Activated CD8-positive, alpha-beta T cell treated with anti-CD3 and anti-CD28 coated beads for 36 hours (primary cell): Measurements from ENCODE around the gene PXYLP1. TPM values are rescaled to one million over a fixed set of nuclear protein-coding genes. Genes with fewer than 3 reads are reported as not detected.

Experiments used
- ATAC-seq: fragments of 200-7000 bp; cut with Tn5 transposase; one replicate; pipeline ENCODE4 v1.10.0; 2021; ENCODE audit warnings: mild to moderate bottlenecking, moderate library complexity
- CTCF ChIA-PET: fragments of 350-600 bp; sonication (Branson Sonifier 250); formaldehyde crosslinking; loops from one replicate; lab custom pipeline; 2021; ENCODE audit warnings: antibody characterized with exemption; lab: Charles Lee
- POLR2A ChIA-PET: fragments of 350-600 bp; sonication (Branson Sonifier 250); formaldehyde crosslinking; loops from one replicate; lab custom pipeline; 2021; ENCODE audit warnings: antibody characterized with exemption; lab: Charles Lee
- DNase-seq: peaks from one replicate; pipeline ENCODE4 v3.0.0-alpha.2; 2020
- H3K27ac Mint-ChIP-seq: one replicate; pipeline ENCODE4 v1.8.0; 2021; ENCODE audit warnings: mild to moderate bottlenecking, mixed read lengths
- H3K27me3 Mint-ChIP-seq: one replicate; pipeline ENCODE4 v1.8.0; 2021; ENCODE audit warnings: mixed read lengths
- H3K36me3 Mint-ChIP-seq: one replicate; pipeline ENCODE4 v1.8.0; 2021; ENCODE audit warnings: low read depth, mixed read lengths
- H3K4me1 Mint-ChIP-seq: one replicate; pipeline ENCODE4 v1.8.0; 2021; ENCODE audit warnings: low read depth, mixed read lengths
- H3K4me3 Mint-ChIP-seq: one replicate; pipeline ENCODE4 v1.8.0; 2021; ENCODE audit warnings: mild to moderate bottlenecking, moderate library complexity, mixed read lengths
- H3K9me3 Mint-ChIP-seq: one replicate; pipeline ENCODE4 v1.8.0; 2021; ENCODE audit warnings: mixed read lengths
- intact Hi-C: fragments of 100-400 bp; cut with micrococcal nuclease; formaldehyde crosslinking; loops from one replicate; pipeline ENCODE4 v1.10.0; 2022
- total RNA-seq, 2 experiments: library from RNA; stranded (reverse); gene quantifications; one replicate each; pipeline ENCODE4 v1.2.3, GENCODE V29; 2021
- TF ChIP-seq, protein P1 (sequence below): fragments of 200-600 bp; IDR thresholded peaks from one replicate; pipeline ENCODE4 v1.8.0; 2022; ENCODE audit warnings: antibody characterized with exemption, mild to moderate bottlenecking

The PXYLP1 gene
- total RNA-seq, 2 experiments from 2014 or later: 14.9 to 17.2 TPM

DNA sequence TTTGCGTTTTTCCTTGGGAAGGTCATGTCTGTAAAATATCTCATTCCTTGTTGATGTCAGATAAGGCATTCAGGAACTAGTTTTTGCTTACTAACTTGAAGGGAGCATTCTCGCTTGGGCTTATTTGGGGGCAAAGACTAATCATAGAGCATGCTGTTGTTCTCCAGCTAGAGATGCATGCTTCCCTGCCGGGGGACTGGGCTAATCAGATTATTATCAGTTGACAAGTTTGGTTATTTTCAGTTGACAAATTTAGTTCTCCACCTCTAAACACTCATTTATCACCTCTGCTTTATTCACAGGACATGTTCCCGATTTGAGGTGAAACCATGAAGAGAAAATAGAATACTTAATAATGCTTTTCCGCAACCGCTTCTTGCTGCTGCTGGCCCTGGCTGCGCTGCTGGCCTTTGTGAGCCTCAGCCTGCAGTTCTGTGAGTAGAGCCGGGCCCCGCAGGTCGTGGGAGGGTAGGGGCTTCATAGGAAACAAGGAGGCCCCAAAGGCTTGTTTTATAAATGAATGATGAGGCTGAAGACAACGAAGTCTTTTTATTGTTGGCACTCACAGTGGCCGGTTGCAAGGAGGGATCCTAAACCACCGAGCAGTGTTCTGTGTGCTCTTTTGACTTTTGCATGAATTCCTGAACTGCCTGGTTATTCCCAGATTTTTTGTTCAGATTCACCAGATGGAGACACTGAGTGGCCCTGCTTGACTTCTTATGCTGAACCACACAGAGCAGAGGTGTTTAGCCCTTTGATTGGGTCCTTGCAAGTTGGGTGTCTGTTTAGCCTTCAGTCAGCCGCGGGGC lies 28.4 kb downstream of the PXYLP1 start:
- ChIA-PET CTCF (interaction anchor here (14.5 kb wide), 1 partner anchor 28 kb away, joined by 143 read pairs; the partner anchor contains the start of gene PXYLP1), POLR2A (interaction anchor here (1.1 to 1.3 kb wide), 2 partner anchors 17 to 24 kb away, joined by 3 to 4 read pairs; no protein-coding TSS in a partner anchor)
- no peaks in the 10 kb centered on the region for H3K9me3 Mint-ChIP-seq
- intact Hi-C loops: no loop called here
- peaks cover 62% of the 10 kb centered on the region for H3K4me1 Mint-ChIP-seq
- DNase-seq (no peak), ATAC-seq (no peak)
- no peak overlapping the region for H3K4me3 Mint-ChIP-seq
- H3K27ac Mint-ChIP-seq: no peak overlapping the region
- TF ChIP-seq, protein P1, sequence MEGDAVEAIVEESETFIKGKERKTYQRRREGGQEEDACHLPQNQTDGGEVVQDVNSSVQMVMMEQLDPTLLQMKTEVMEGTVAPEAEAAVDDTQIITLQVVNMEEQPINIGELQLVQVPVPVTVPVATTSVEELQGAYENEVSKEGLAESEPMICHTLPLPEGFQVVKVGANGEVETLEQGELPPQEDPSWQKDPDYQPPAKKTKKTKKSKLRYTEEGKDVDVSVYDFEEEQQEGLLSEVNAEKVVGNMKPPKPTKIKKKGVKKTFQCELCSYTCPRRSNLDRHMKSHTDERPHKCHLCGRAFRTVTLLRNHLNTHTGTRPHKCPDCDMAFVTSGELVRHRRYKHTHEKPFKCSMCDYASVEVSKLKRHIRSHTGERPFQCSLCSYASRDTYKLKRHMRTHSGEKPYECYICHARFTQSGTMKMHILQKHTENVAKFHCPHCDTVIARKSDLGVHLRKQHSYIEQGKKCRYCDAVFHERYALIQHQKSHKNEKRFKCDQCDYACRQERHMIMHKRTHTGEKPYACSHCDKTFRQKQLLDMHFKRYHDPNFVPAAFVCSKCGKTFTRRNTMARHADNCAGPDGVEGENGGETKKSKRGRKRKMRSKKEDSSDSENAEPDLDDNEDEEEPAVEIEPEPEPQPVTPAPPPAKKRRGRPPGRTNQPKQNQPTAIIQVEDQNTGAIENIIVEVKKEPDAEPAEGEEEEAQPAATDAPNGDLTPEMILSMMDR: no peak
- H3K36me3 Mint-ChIP-seq: peaks cover 15% of the 10 kb centered on the region
- no peaks in the 10 kb centered on the region for H3K27me3 Mint-ChIP-seq

DNA sequence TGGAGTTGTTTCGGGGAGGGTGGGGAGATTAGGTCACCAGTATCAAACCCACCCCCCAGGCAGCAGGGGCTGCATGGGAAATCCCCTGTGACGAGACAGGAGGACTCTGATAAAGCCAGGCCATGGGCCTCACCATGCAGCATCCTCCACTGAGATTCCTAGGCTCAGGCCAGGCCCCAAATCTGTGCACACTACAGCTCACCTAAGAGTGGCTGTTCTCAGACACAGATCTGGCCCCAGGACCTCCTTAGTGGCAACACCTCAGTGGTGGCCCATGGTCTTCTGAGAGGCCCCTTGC lies 29.0 kb downstream of the PXYLP1 start:
- Mint-ChIP-seq H3K27ac (peak overlapping the region; percentile 68), H3K36me3 (peaks cover 15% of the 10 kb centered on the region), H3K9me3 (no peaks in the 10 kb centered on the region), H3K27me3 (no peaks in the 10 kb centered on the region), H3K4me1 (peaks cover 63% of the 10 kb centered on the region), H3K4me3 (no peak overlapping the region)
- POLR2A ChIA-PET: interaction anchor here (1.1 to 1.3 kb wide), 2 partner anchors 18 to 24 kb away, joined by 3 to 4 read pairs; no protein-coding TSS in a partner anchor
- ATAC-seq: no peak
- CTCF ChIA-PET: interaction anchor here (14.5 kb wide), 1 partner anchor 28 kb away, joined by 143 read pairs; the partner anchor contains the start of gene PXYLP1
- no peak for DNase-seq
- TF ChIP-seq, protein P1: no peak
- intact Hi-C loops: no loop called here

DNA sequence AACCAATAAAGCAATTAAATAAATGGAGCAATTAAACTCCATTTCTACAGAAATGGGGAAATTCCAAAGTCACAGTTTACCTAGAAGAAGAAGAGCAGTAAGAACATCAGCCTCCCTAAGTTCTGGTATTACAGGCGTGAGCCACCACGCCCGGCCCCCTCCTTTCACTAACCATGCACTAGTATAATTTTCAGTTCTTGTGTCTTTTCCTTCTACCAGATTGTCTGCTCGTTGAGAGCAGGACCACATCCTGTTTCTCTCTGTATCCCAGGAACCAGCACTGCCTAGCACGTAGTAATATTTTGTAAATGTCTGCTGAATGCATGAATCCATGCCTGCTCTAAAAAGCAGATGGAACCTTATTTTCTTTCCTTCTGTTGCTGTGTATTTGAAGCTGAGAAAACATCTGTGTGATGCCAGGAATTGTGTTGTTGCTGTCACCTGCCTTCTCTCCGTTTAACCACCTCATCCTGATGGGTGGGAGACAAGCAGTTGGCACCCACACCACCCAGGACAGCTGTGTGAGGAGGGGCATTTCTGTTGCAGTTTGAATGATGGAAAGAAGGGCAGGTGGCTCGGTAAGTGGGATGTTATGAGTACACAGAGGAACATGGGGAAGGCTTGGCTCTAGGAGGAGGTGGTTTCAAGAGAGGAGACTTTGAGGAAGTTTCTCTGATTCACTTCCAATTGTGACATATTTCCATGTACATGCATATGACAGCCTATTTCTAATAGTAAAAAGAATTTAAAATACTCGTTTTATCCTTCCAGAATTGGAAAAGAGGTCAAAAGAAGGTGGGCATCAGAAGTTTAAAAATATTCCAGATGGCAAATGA lies 30.1 kb downstream of the PXYLP1 start:
- DNase-seq (peak; percentile 63), ATAC-seq (peak; percentile 59)

DNA sequence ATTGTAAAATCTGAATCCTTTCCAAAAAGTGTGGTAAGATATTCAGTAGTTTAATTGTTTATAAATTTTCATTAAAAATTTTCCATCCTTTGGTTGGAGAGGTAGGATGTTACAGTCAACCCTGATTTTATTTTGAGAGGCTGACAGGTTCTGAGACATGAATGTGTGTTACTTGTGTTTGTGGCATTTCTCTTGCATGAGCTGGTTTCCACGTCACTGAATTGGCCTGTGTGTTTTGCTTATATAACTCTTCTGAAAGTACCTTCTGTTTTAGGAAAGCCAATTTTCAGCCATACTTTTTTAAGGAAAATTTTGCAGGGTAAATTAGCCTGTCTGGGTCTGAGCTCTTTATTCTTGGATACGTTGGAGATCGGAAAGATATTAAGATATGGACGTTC lies 30.7 kb downstream of the PXYLP1 start:
- TF ChIP-seq, protein P1: no peak
- Mint-ChIP-seq H3K27me3 (no peaks in the 10 kb centered on the region), H3K4me1 (peaks cover 55% of the 10 kb centered on the region), H3K36me3 (peaks cover 15% of the 10 kb centered on the region), H3K4me3 (no peak overlapping the region), H3K27ac (peak overlapping the region; percentile 3), H3K9me3 (no peaks in the 10 kb centered on the region)
- no peak for DNase-seq
- intact Hi-C loops: no loop called here
- POLR2A ChIA-PET: interaction anchor here (1.7 kb wide), 1 partner anchor 22 kb away, joined by 4 read pairs; no protein-coding TSS in a partner anchor
- CTCF ChIA-PET: interaction anchor here (1.5 kb wide), 1 partner anchor 31 kb away, joined by 8 read pairs; the partner anchor contains the start of gene PXYLP1
- ATAC-seq: no peak

More for the DNA sequence above, 30.1 kb downstream of the PXYLP1 start:
- H3K9me3 Mint-ChIP-seq: no peaks in the 10 kb centered on the region
- H3K27me3 Mint-ChIP-seq: no peaks in the 10 kb centered on the region
- peak overlapping the region; percentile 68 for H3K27ac Mint-ChIP-seq
- H3K4me3 Mint-ChIP-seq: no peak overlapping the region
- TF ChIP-seq, protein P1: no peak
- H3K4me1 Mint-ChIP-seq: peaks cover 59% of the 10 kb centered on the region
- CTCF ChIA-PET: interaction anchor here (1.5 to 14.5 kb wide), 2 partner anchors 30 kb away, joined by 8 to 143 read pairs; partner anchors contain the start of gene PXYLP1
- intact Hi-C loops: no loop called here
- peaks cover 15% of the 10 kb centered on the region for H3K36me3 Mint-ChIP-seq
- POLR2A ChIA-PET: interaction anchor here (1.3 to 1.7 kb wide), 2 partner anchors 22 to 25 kb away, joined by 4 read pairs; no protein-coding TSS in a partner anchor
